ENCODE measurements around the gene DTNB.

GRCh38 chr2:25437881-25438662, 235.3 kb downstream of the DTNB start:
- TF ChIP-seq, protein P1, sequence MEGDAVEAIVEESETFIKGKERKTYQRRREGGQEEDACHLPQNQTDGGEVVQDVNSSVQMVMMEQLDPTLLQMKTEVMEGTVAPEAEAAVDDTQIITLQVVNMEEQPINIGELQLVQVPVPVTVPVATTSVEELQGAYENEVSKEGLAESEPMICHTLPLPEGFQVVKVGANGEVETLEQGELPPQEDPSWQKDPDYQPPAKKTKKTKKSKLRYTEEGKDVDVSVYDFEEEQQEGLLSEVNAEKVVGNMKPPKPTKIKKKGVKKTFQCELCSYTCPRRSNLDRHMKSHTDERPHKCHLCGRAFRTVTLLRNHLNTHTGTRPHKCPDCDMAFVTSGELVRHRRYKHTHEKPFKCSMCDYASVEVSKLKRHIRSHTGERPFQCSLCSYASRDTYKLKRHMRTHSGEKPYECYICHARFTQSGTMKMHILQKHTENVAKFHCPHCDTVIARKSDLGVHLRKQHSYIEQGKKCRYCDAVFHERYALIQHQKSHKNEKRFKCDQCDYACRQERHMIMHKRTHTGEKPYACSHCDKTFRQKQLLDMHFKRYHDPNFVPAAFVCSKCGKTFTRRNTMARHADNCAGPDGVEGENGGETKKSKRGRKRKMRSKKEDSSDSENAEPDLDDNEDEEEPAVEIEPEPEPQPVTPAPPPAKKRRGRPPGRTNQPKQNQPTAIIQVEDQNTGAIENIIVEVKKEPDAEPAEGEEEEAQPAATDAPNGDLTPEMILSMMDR (IDR thresholded peaks at IDR 0.05) = no peak
- TF ChIP-seq EZH2 (IDR thresholded peaks at IDR 0.05; ENCODE audit: borderline replicate concordance, insufficient read depth, low read depth, low read length, poor library complexity, severe bottlenecking) = no peak

Data from B cell (primary cell).